Prostate gland (tissue), 2 donors: Measurements from ENCODE around the gene TTL. TPM values are rescaled to one million over a fixed set of nuclear protein-coding genes. Genes with fewer than 3 reads are reported as not detected.
"Not testable (repeated sequence)": the region's sequence is repeated elsewhere in the genome, so short reads cannot be mapped to it uniquely, and the experiment has no call there.

Source experiments
- DNase-seq: peaks from one replicate; pipeline ENCODE4 v3.0.0-alpha.2; 2019; ENCODE audit warnings: low spot score
- H3K27ac ChIP-seq, 2 donors: fragments of 200-600 bp; sonication (generic); 2 replicates each; pipeline ENCODE4 v1.5.1; 2017 to 2019
- H3K27me3 ChIP-seq: fragments of 200-600 bp; sonication (generic); replicated peaks from 2 replicates; pipeline ENCODE4 v1.5.1; 2019; ENCODE audit not compliant: insufficient read depth
- H3K36me3 ChIP-seq, 2 donors: fragments of 200-600 bp; sonication (generic); 1 replicate in 1 of 2; 2 replicates in 1 of 2; pipeline versions ENCODE4 v1.5.1 to v1.8.1; 2017 to 2019
- H3K4me1 ChIP-seq: fragments of 200-600 bp; sonication (generic); replicated peaks from 2 replicates; pipeline ENCODE4 v1.5.1; 2019
- H3K4me3 ChIP-seq, 2 donors: fragments of 200-600 bp; sonication (generic); 2 replicates each; pipeline ENCODE4 v1.5.1; 2017 to 2019
- H3K9me3 ChIP-seq: fragments of 200-600 bp; sonication (generic); 2 replicates; pipeline ENCODE4 v1.5.1; 2017
- POLR2A ChIP-seq: fragments of 450-650 bp; IDR thresholded peaks from one replicate; pipeline ENCODE4 v1.6.1; 2016; ENCODE audit warnings: antibody characterized with exemption, mild to moderate bottlenecking
- POLR2AphosphoS5 ChIP-seq: sonication (generic); formaldehyde crosslinking; IDR thresholded peaks from one replicate; pipeline ENCODE4 v1.6.1; 2017; ENCODE audit warnings: antibody characterized with exemption
- WGBS: methylation state at CpG from one replicate; pipeline ENCODE4 v1.1.5; 2018; 5-methylcytosine and 5-hydroxymethylcytosine counted together
- intact Hi-C: fragments of 100-400 bp; cut with DNase I; formaldehyde crosslinking; loops from one replicate; pipeline ENCODE4 v1.14.2; 2022
- total RNA-seq, 2 donors: library from RNA; depleted of rRNA; stranded (reverse); fragments of >200 nt; gene quantifications; one replicate each; pipeline ENCODE4 v1.1.0, GENCODE V29; 2016
- TF ChIP-seq, protein P1 (sequence below), 4 experiments: fragments of 200-600 bp in 2 of 4; fragments of 450-650 bp in 2 of 4; sonication (generic) in 2 of 4; IDR thresholded peaks; 1 replicate in 3 of 4; 2 replicates in 1 of 4; pipeline ENCODE4 v1.5.1; 2016 to 2019; ENCODE audit warnings: antibody characterized with exemption in 4 of 4, mild to moderate bottlenecking in 2 of 4, moderate library complexity in 2 of 4

Gene TTL
- total RNA-seq, 2 donors from 2014 or later: 8.2 to 12.0 TPM

DNA sequence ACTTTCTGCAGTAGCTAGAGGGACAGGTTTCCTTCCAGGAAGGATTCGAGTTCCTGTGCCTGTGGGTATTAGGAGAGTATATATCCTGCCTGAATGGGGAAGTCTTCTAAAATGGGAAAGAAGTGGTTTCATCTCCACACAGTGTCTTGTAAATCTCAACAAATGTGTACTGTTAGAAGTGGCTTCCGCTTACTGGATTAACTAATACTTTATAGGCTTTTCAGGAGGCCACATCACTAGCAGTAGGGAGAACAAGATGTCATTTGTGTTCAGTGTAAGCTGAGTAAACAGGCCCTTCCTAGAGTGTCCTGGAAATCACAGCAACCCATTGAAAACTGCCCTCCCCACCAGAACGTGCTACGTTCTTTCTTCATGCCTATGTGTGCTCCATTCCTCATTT lies 47.8 kb downstream of the TTL start:
- Histone ChIP-seq H3K27ac (no peak overlapping the region), H3K4me3 (no peak overlapping the region), H3K27me3 (no peaks in the 10 kb centered on the region), H3K9me3 (no peaks in the 10 kb centered on the region), H3K4me1 (no peaks in the 10 kb centered on the region), H3K36me3 (no peaks in the 10 kb centered on the region)
- 53% methylated on average over 4 of the region's 4 CpGs for WGBS
- TF ChIP-seq, protein P1, sequence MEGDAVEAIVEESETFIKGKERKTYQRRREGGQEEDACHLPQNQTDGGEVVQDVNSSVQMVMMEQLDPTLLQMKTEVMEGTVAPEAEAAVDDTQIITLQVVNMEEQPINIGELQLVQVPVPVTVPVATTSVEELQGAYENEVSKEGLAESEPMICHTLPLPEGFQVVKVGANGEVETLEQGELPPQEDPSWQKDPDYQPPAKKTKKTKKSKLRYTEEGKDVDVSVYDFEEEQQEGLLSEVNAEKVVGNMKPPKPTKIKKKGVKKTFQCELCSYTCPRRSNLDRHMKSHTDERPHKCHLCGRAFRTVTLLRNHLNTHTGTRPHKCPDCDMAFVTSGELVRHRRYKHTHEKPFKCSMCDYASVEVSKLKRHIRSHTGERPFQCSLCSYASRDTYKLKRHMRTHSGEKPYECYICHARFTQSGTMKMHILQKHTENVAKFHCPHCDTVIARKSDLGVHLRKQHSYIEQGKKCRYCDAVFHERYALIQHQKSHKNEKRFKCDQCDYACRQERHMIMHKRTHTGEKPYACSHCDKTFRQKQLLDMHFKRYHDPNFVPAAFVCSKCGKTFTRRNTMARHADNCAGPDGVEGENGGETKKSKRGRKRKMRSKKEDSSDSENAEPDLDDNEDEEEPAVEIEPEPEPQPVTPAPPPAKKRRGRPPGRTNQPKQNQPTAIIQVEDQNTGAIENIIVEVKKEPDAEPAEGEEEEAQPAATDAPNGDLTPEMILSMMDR (IDR thresholded peaks at IDR 0.05): no peak
- peak; percentile 24 for TF ChIP-seq POLR2AphosphoS5
- intact Hi-C loops: no loop called here
- no peak for DNase-seq

DNA sequence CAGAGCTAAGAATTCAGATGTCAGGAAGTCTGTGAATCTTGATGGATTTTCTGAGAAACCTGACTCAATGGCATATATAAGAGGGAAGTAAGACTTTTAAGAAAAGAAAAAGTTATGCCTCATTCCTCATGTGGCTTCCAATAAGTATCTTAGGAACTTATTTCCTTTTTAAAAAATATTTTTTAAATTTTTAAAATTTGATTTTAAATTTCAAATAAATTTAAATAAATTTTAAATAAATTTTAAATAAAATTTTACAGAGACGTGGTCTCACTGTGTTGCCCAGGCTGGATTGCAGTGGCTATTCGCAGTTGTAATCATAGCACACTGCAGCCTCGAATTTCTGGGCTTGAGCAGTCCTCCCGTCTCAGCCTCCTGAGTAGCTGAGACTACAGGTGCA lies 48.8 kb downstream of the TTL start:
- Histone ChIP-seq H3K27ac (no peak overlapping the region), H3K27me3 (no peaks in the 10 kb centered on the region), H3K4me3 (no peak overlapping the region), H3K4me1 (no peaks in the 10 kb centered on the region), H3K36me3 (no peaks in the 10 kb centered on the region), H3K9me3 (no peaks in the 10 kb centered on the region)
- no peak for TF ChIP-seq POLR2A
- no peak for TF ChIP-seq POLR2AphosphoS5
- TF ChIP-seq, protein P1 (IDR thresholded peaks at IDR 0.05): no peak
- intact Hi-C loops: no loop called here
- no peak for DNase-seq
- 97% methylated on average over 4 of the region's 4 CpGs for WGBS

DNA sequence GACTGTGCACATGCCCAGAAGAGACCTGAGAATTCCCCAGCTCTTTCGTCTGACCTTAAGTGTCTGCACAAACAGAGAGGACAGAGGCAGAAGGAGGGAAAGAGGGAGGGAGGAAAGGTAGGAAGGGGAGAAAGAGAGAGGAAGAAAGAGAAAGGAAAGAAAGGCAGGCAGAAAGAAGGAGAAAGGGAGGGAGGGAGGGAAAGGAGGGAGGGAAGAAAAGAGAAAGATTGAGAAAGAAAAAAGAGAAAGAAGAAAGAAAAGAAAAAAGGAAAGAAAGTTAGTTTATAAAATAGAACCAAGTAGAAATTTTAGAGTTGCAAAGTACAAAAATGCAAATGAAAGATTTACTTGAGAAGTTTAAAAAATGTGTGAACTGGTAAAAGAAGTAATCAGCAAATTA lies 52.9 kb downstream of the TTL start:
- intact Hi-C loops: no loop called here
- DNase-seq: no peak
- H3K27ac ChIP-seq: no peak overlapping the region
- no peaks in the 10 kb centered on the region for H3K4me1 ChIP-seq
- TF ChIP-seq, protein P1 (IDR thresholded peaks at IDR 0.05): no peak
- TF ChIP-seq POLR2AphosphoS5 (no peak), POLR2A (no peak)
- H3K27me3 ChIP-seq: no peaks in the 10 kb centered on the region
- H3K36me3 ChIP-seq: no peaks in the 10 kb centered on the region
- H3K4me3 ChIP-seq: no peak overlapping the region
- no peaks in the 10 kb centered on the region for H3K9me3 ChIP-seq
- 73% methylated on average over 1 of the region's 1 CpG for WGBS

DNA sequence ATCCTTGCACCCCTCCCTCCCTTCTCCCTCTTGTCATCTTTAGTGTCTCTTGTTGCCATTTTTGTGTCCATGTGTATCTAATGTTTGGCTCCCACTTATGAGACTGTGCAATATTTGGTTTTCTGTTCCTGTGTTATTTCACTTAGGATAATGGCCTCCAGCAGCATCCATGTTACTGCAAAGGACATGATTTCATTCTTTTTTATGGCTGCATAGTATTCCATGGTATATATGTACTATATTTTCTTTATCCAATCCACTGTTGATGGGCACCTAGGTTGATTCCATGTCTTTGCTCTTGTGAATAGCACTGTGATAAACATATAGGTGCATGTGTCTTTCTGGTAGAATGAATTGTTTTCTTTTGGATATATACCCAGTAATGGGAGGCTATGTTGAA lies 54.7 kb downstream of the TTL start:
- H3K4me3 ChIP-seq, DNase-seq, H3K27me3 ChIP-seq, H3K36me3 ChIP-seq, H3K9me3 ChIP-seq, intact Hi-C loops, H3K4me1 ChIP-seq, H3K27ac ChIP-seq: not testable (repeated sequence)

DNA sequence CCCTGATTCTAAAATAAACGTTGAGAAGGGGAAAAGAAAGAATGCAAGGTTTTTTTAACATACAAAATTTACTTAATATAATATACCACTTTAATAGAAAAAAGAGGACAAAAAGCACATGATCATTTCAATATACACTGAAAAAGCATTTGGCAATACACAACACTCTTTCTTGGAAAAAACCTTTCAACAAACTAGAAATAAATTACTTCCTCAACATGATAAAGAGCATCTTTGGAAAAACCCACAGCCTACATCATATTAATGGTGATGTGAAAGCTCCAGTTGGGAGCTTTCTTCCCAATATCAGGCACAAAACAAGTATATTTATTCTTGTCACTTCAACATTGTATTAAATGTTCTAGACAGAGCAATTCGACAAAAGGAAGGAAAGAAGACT lies 57.4 kb downstream of the TTL start:
- no peak for DNase-seq
- Histone ChIP-seq H3K4me1 (peaks cover 5% of the 10 kb centered on the region), H3K27me3 (no peaks in the 10 kb centered on the region), H3K9me3 (no peaks in the 10 kb centered on the region), H3K36me3 (no peaks in the 10 kb centered on the region), H3K27ac (no peak overlapping the region), H3K4me3 (no peak overlapping the region)
- TF ChIP-seq, protein P1 (IDR thresholded peaks at IDR 0.05): no peak
- TF ChIP-seq POLR2A: no peak
- no peak for TF ChIP-seq POLR2AphosphoS5
- intact Hi-C loops: no loop called here
- 66% methylated on average over 2 of the region's 2 CpGs for WGBS
